Frontal cortex (tissue), 4 donors: ENCODE measurements around the gene VAV2. TPM values are rescaled to one million over a fixed set of nuclear protein-coding genes. Genes with fewer than 3 reads are reported as not detected.
"Not testable (repeated sequence)": the region's sequence is repeated elsewhere in the genome, so short reads cannot be mapped to it uniquely, and the experiment has no call there.

Source experiments
- DNase-seq, 2 donors: peaks; one replicate each; pipeline ENCODE4 v3.0.0; 2012; ENCODE audit warnings: low spot score in 2 of 2
- FAIRE-seq: peaks from 2 replicates; lab custom pipeline; 2012; peaks lifted over from hg19 to GRCh38; lab: Jason Lieb, UNC
- total RNA-seq: library from RNA; depleted of rRNA; stranded (reverse); fragments of >200 nt; gene quantifications from one replicate; pipeline ENCODE4 v1.2.3, GENCODE V29; 2014
- donor health status: control.
- donor health status: control.
- donor health status: control.

VAV2 gene
- total RNA-seq, 1 donor from 2014 or later, result 31.0 TPM

GRCh38 chr9:133758228-133758627, 233.9 kb downstream of the VAV2 start:
- no peak for DNase-seq
- FAIRE-seq, result no peak

GRCh38 chr9:133754688-133755227, 237.4 kb downstream of the VAV2 start:
- no peak for DNase-seq
- no peak for FAIRE-seq

DNA sequence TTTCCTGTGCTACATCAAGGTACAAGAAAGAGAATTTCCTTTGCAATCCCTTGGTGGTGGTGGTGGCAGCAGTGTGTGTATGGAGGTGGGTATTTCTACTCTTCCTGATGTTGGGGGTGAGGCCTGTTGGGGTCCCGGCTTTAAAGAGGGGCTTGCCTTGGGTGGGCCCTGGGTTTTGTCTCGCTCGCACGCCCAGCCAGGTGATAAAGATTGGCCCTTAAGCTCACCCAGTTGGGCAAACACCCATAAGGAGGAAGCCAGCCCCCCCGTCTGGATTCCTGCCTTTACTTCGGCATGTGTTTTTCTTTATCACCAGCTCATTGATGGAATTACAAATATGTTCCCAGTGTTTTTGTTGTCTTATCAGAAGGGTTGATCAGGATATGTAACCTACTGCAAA, 237.9 kb downstream of the VAV2 start:
- DNase-seq (no peak), FAIRE-seq (no peak)

- FAIRE-seq (no peak), DNase-seq (no peak)
These were observed 239.2 kb downstream of the VAV2 start for GRCh38 chr9:133752739-133753446.

- DNase-seq, result no peak
- no peak for FAIRE-seq
These were observed 241.0 kb downstream of the VAV2 start for GRCh38 chr9:133750982-133751649.

DNA sequence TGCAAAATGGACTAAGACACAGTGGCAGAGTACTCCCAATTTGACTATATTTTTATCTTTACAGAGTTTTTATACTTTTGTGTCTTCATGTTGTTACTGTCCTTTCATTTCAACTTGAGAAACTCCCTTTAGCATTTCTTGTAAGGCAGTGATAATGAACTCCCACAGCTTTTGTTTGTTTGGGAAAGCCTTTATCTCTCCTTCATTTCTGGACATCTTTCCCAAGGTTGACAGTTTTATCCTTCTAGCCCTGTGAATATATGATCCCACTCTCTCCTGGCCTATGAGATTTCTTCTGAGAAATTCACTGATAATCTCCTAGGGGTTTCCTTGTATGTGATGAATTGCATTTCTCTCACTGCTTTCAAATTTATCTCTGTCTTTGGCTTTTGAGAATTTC, 244.8 kb downstream of the VAV2 start:
- no peak for DNase-seq
- FAIRE-seq, result no peak

DNA sequence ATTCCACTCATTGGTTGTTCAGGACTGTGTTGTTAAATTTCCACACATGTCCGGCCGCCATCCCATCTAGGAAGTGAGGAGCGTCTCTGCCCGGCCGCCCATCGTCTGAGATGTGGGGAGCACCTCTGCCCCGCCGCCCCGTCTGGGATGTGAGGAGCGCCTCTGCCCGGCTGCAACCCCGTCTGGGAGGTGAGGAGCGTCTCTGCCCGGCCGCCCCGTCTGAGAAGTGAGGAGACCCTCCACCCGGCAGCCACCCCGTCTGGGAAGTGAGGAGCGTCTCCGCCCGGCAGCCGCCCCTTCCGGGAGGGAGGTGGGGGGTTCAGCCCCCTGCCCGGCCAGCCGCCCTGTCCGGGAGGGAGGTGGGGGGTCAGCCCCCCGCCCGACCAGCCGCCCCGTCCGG, 247.6 kb downstream of the VAV2 start:
- not testable (repeated sequence) for FAIRE-seq, DNase-seq

DNA sequence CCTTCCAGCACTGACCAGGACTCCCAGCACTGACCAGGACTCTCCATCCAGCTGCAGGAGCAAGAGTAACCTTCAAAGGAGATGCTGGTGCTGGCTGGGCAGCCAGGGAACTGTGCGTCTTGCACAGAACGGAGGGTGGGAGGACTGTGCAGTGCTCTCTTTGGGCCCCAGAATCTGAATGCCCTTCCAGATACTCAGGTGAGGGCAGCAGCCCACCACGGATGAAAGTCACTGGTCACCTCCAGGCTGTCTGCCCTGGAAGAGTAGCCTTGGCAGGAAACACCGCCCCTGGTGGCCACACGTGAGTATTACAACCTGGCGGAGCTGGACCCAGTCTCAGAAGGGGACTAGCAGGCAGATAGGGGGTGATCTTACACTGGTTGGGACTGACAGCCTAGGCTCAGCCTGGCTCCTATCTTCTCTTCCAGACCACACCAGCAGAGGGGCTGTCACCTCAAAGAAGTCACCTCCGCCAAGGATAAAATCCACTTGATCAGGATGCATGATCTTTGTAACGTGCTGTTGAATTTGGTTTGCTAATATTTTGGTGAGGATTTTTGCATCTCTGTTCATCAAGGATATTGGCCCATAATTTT, 249.2 kb downstream of the VAV2 start:
- DNase-seq (peak; percentile 79 to 85), FAIRE-seq (no peak)

GRCh38 chr9:133742251-133742650, 249.9 kb downstream of the VAV2 start:
- FAIRE-seq (no peak), DNase-seq (no peak)

- no peak for DNase-seq
- FAIRE-seq, result no peak
These were observed 250.4 kb downstream of the VAV2 start for GRCh38 chr9:133741716-133742115.

DNA sequence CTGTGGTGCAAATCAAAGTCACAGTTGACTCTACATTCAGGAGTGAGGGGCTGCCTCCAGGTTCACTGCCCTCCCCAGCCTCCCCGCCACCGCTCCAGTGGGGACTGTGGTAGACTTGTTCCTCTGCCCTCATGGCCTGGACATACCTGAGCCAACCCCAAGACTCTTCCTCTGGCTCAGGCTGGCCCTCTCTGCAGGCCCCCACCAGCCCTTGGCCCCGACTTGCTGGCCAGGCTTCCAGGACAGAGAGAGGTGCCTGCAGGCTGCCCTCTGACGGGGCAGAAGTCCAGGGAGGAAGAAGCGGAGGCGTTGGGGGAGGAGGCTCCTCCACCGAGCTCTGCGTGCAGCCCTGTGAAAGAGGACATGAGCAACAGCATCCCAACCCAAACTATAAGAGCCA, 251.2 kb downstream of the VAV2 start:
- no peak for DNase-seq

DNA sequence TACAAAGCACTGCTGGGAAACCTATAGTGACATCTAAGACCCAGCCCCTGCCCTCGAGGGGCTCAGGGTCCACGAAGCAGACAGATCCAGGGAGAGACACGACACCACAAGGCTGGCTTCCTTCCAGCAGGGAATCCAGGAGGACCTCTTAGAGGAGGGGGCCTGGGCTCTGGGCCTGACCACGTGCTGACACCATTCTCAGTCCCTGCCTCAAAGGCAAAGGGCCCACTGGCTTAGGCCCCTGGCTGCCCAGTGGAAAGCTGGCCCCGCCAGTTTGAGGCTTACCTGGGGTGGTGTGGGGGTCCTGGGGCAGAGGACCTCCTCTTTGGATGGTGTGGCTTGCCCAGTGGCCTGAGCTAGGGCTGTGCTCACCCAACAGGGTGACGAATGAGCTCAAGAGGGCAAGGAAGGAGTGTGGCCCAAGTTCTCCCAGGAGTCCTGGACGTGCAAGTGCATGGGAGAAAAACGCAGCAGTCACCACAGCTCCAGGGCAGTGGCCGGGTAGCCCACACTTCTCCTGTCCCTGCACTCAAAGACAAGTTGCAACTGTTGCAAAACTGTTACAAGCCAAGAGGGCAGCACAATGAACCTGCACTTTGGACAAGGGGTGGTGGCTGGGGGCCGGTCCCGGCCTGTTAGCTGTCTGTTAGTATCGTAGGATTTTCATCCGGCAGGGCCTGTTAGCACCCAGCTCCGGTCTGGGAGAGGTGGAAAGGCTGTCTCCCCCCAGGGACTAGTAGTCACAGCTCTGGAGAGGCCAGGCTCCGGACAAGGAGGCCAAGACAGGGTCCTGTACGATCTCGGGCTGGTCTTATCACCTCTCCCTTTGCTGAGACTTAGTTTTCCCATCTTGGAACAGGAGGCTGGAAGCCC, 252.5 kb downstream of the VAV2 start:
- no peak for DNase-seq
- FAIRE-seq, result no peak

More for the DNA sequence above, 251.2 kb downstream of the VAV2 start:
- no peak for FAIRE-seq

- DNase-seq (no peak), FAIRE-seq (no peak)
These were observed 253.4 kb downstream of the VAV2 start for GRCh38 chr9:133738640-133739225.

DNA sequence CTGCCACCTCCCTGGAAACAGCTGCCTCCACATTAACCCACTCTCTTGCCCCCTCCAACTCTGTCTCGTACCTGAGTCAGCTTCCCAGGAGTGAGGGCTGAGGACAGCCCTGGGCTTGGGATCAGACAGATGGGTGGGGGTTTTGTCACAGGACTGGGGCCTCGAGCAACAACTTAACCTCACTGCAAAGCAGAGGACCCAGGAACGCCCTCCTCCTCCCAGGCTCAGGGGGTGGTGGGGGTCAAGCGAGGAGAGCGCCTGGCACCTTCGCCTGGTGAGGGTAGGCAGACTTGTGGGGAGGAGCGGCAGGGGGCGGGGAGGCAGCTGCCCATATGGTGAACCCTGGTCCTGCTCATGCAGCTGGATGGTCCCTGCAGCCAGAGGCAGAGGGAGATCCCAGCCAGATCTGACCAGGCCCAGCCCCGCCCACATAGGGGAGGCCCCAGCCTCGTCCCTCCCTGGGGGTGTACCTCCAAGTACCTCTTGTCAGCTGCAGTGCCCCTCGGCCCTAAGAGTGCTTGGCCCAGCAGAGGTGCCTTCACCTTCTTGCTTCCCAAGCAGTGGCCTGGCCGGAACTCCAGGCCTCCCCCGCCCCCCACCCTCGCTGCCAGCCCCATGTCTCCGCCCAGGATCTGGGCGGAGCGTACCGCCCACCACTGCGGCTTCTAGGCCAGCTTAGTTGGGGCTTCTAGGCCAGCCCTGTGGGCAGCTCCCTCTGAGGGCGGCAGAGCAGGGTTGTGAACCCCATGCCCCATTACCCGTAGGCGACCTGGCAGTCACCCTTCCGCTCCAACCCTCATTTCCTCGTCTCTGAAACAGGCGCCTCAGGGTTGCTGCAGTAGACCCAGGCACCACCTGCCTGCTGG, 254.1 kb downstream of the VAV2 start, which contains the start of gene SARDH:
SARDH (minus strand) TSS at position 579 of the 866 bp plus-strand sequence. CDS start 4,179 bp downstream, outside the sequence.
- peak in 1 of 2 donors; percentile 52 for DNase-seq
- FAIRE-seq, result no peak

- DNase-seq (no peak), FAIRE-seq (no peak)
These were observed 254.9 kb downstream of the VAV2 start for GRCh38 chr9:133737071-133737773.

- DNase-seq, result no peak
These were observed 256.2 kb downstream of the VAV2 start for GRCh38 chr9:133735931-133736330.

GRCh38 chr9:133735415-133735775, 256.7 kb downstream of the VAV2 start:
- DNase-seq (no peak), FAIRE-seq (no peak)

More at GRCh38 chr9:133735931-133736330, 256.2 kb downstream of the VAV2 start:
- no peak for FAIRE-seq
